IMR-90 (cell line): Measurements from ENCODE around the gene CCDC40. TPM values are rescaled to one million over a fixed set of nuclear protein-coding genes. Genes with fewer than 3 reads are reported as not detected.

ENCODE experiments used
- ATAC-seq: fragments of 200-7000 bp; cut with Tn5 transposase; 2 replicates; pipeline ENCODE4 v1.9.1; 2020; ENCODE audit warnings: low read depth, mild to moderate bottlenecking, moderate library complexity
- BruUV-seq: library from RNA; stranded (reverse); fragments of 400-500 nt; replicated peaks from 2 replicates; lab custom pipeline; 2021; lab: Mats Ljungman, UMichigan
- CTCF ChIA-PET: fragments of 300-600 bp; formaldehyde crosslinking; extraction: SDS; loops from one replicate; lab custom pipeline; 2021; ENCODE audit warnings: antibody characterized with exemption; lab: Yijun Ruan, JAX
- POLR2A ChIA-PET: fragments of 300-600 bp; sonication (Branson Sonifier 250); formaldehyde crosslinking; loops from one replicate; lab custom pipeline; 2022; ENCODE audit warnings: antibody characterized with exemption; ENCODE audit not compliant: unreplicated experiment; lab: Charles Lee
- DNase-seq: peaks from one replicate; pipeline ENCODE4 v3.0.0; 2013
- H2AFZ ChIP-seq: replicated peaks from 2 replicates; pipeline ENCODE3; 2013; ENCODE audit warnings: low read length, mild to moderate bottlenecking; ENCODE audit not compliant: poor library complexity
- H2AK5ac ChIP-seq: 2 replicates; pipeline ENCODE4 v1.6.1; 2013; ENCODE audit warnings: low read depth, low read length, inconsistent platforms
- H2AK9ac ChIP-seq: replicated peaks from 2 replicates; pipeline ENCODE3; 2013; ENCODE audit warnings: mild to moderate bottlenecking, low read depth, low read length, moderate library complexity; ENCODE audit not compliant: poor library complexity
- H2BK120ac ChIP-seq: 2 replicates; pipeline ENCODE4 v1.6.1; 2013; ENCODE audit warnings: low read depth, low read length, inconsistent platforms
- H2BK15ac ChIP-seq: 3 replicates; pipeline ENCODE4 v1.6.1; 2013; ENCODE audit warnings: low read depth, low read length, inconsistent platforms
- H2BK20ac ChIP-seq: 2 replicates; pipeline ENCODE4 v1.6.1; 2013; ENCODE audit warnings: low read depth, mild to moderate bottlenecking, inconsistent platforms, low read length, moderate library complexity
- H2BK5ac ChIP-seq: 2 replicates; pipeline ENCODE4 v1.6.1; 2013; ENCODE audit warnings: mild to moderate bottlenecking, low read depth, low read length, inconsistent platforms; ENCODE audit not compliant: poor library complexity, severe bottlenecking
- H3K14ac ChIP-seq: replicated peaks from 2 replicates; pipeline ENCODE4 v1.6.1; 2013; ENCODE audit warnings: low read depth, low read length, inconsistent platforms
- H3K18ac ChIP-seq: 2 replicates; pipeline ENCODE4 v1.6.1; 2013; ENCODE audit warnings: low read depth, low read length, control low read depth
- H3K23ac ChIP-seq: 2 replicates; pipeline ENCODE4 v1.6.1; 2013; ENCODE audit warnings: low read depth, low read length, inconsistent platforms
- H3K27ac ChIP-seq: 2 replicates; pipeline ENCODE4 v1.5.1; 2013; ENCODE audit warnings: mild to moderate bottlenecking, control low read depth, low read length; ENCODE audit not compliant: insufficient read depth
- H3K27me3 ChIP-seq: 2 replicates; pipeline ENCODE4 v1.6.1; 2013; ENCODE audit warnings: low read length; ENCODE audit not compliant: control insufficient read depth, insufficient read depth
- H3K36me3 ChIP-seq: 2 replicates; pipeline ENCODE4 v1.6.1; 2013; ENCODE audit warnings: low read length, mixed read lengths; ENCODE audit not compliant: control insufficient read depth, insufficient read depth
- H3K4ac ChIP-seq: 2 replicates; pipeline ENCODE4 v1.6.1; 2013; ENCODE audit warnings: low read depth, low read length, inconsistent platforms
- H3K4me1 ChIP-seq: 2 replicates; pipeline ENCODE4 v1.6.1; 2013; ENCODE audit warnings: low read length, mixed read lengths; ENCODE audit not compliant: control insufficient read depth, insufficient read depth
- H3K4me2 ChIP-seq: 2 replicates; pipeline ENCODE4 v1.6.1; 2013; ENCODE audit warnings: low read depth, mild to moderate bottlenecking, control low read depth, low read length, moderate library complexity
- H3K4me3 ChIP-seq: 2 replicates; pipeline ENCODE4 v1.5.1; 2013; ENCODE audit warnings: low read depth, mild to moderate bottlenecking, control low read depth, low read length, moderate library complexity; ENCODE audit not compliant: insufficient read depth
- H3K56ac ChIP-seq: 2 replicates; pipeline ENCODE4 v1.6.1; 2013; ENCODE audit warnings: low read length, inconsistent platforms; ENCODE audit not compliant: insufficient read depth; ENCODE audit errors: extremely low read depth
- H3K79me1 ChIP-seq, 2 experiments: 2 replicates each; pipeline ENCODE4 v1.6.1; 2013; ENCODE audit warnings: low read length in 2 of 2, inconsistent platforms in 1 of 2, low read depth in 1 of 2
- H3K9ac ChIP-seq: 2 replicates; pipeline ENCODE4 v1.6.1; 2013; ENCODE audit warnings: low read depth, low read length, control low read depth
- H3K9me1 ChIP-seq: 2 replicates; pipeline ENCODE4 v1.6.1; 2013; ENCODE audit warnings: low read length, inconsistent platforms; ENCODE audit not compliant: insufficient read depth
- H3K9me3 ChIP-seq: 2 replicates; pipeline ENCODE4 v1.6.1; 2013; ENCODE audit warnings: low read length; ENCODE audit not compliant: control insufficient read depth, insufficient read depth
- H4K20me1 ChIP-seq: 2 replicates; pipeline ENCODE4 v1.6.1; 2013; ENCODE audit warnings: low read length, inconsistent platforms; ENCODE audit not compliant: insufficient read depth
- H4K5ac ChIP-seq: 2 replicates; pipeline ENCODE4 v1.6.1; 2013; ENCODE audit warnings: mild to moderate bottlenecking, low read depth, low read length, control low read depth
- H4K8ac ChIP-seq, 2 experiments: 2 replicates each; pipeline ENCODE4 v1.6.1; 2013; ENCODE audit warnings: low read depth in 2 of 2, low read length in 2 of 2, control low read depth in 1 of 2, inconsistent platforms in 1 of 2
- H4K91ac ChIP-seq: 2 replicates; pipeline ENCODE4 v1.6.1; 2013; ENCODE audit warnings: low read depth, low read length, inconsistent platforms; ENCODE audit not compliant: insufficient read depth
- CHD1 ChIP-seq: IDR thresholded peaks from 2 replicates; pipeline ENCODE4 v1.6.1; 2012; ENCODE audit warnings: low read depth, low read length, improper control_type of control experiment
- ELK1 ChIP-seq: fragments of 150-350 bp; IDR thresholded peaks from 2 replicates; pipeline ENCODE4 v1.6.1; 2016; ENCODE audit warnings: low read depth, mild to moderate bottlenecking, low read length, moderate library complexity, borderline replicate concordance
- NFE2L2 ChIP-seq: fragments of 150-350 bp; IDR thresholded peaks from 2 replicates; pipeline ENCODE4 v1.6.1; 2016; ENCODE audit warnings: low read depth, mild to moderate bottlenecking, low read length
- POLR2A ChIP-seq: IDR thresholded peaks from 2 replicates; pipeline ENCODE4 v1.6.1; 2012; ENCODE audit warnings: mild to moderate bottlenecking, low read depth, low read length
- USF2 ChIP-seq: fragments of 150-350 bp; IDR thresholded peaks from 2 replicates; pipeline ENCODE4 v1.6.1; 2017; ENCODE audit warnings: mild to moderate bottlenecking, antibody characterized with exemption, low read length, low read depth
- WGBS, 2 experiments: methylation state at CpG; one replicate each; pipeline versions ENCODE4 v1.1.5 to v1.1.7; 2013; ENCODE audit warnings: missing lambda C conversion rate in 2 of 2; ENCODE audit not compliant: insufficient read length in 1 of 2; ENCODE audit errors: extremely low coverage in 2 of 2; 5-methylcytosine and 5-hydroxymethylcytosine counted together
- dilution Hi-C: fragments of 300-500 bp; cut with HindIII; formaldehyde crosslinking; loops from one replicate; pipeline ENCODE4 v1.14.3; 2018; ENCODE audit warnings: low sequenced_read_pairs; ENCODE audit not compliant: unreplicated experiment
- in situ Hi-C: fragments of 300-500 bp; cut with MboI; formaldehyde crosslinking; loops from 3 replicates; pipeline ENCODE4 v1.14.3; 2019; ENCODE audit warnings: low sequenced_read_pairs, inconsistent platforms, mixed read lengths
- intact Hi-C: fragments of 100-400 bp; cut with micrococcal nuclease; formaldehyde crosslinking; loops from 2 replicates; pipeline ENCODE4 v1.10.0; 2022
- polyA plus RNA-seq, 3 experiments: library from polyadenylated mRNA; depleted of rRNA; stranded (reverse); fragments of >200 nt; gene quantifications; 2 replicates each; pipeline ENCODE4 v1.2.3, GENCODE V29; 2012; ENCODE audit warnings: low replicate concordance in 1 of 3
- total RNA-seq: library from RNA; depleted of rRNA; stranded (reverse); fragments of >200 nt; gene quantifications from 2 replicates; pipeline ENCODE4 v1.2.3, GENCODE V29; 2012

CCDC40 gene
- total and polyA plus RNA-seq, 2 of the 4 experiments (the other 2 are of a cell fraction): 0.90 to 4.7 TPM

DNA sequence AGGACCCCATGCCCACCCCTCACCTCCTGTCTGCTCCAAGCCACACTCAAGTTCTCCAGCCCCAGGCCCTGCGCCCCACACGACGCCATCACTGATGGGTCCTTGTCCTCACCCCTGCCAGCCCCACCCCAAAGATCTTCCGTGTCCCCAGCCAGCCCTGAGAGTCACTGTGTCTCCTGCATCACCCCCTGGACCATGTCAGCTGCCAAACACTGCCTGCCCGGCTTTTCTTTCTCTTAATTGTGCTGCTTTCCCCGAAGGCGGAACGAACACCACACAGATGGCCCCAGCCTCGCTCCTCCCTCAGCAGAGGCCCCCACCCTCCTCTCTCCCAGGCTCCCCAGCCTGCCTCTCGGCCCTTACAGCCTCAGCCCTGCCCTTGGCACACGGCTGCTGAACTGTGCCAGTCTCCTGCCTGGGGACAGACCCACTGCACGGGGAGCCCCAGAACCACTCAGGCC is 60.1 kb downstream of the CCDC40 start:
- Histone ChIP-seq H2AK9ac (peak overlapping the region; percentile 58), H3K27me3 (peaks cover 2% of the 10 kb centered on the region), H3K4me3 (no peak overlapping the region), H3K27ac (no peak overlapping the region), H3K14ac (no peak overlapping the region), H3K9me3 (no peaks in the 10 kb centered on the region), H2AK5ac (no peak overlapping the region), H3K9me1 (peaks cover 3% of the 10 kb centered on the region; the same call in 1 of the 2 replicates), H4K91ac (no peak overlapping the region), H3K4me2 (no peak overlapping the region), H3K56ac (no peak overlapping the region), H2BK15ac (no peak overlapping the region), H2BK120ac (no peak overlapping the region), H3K4me1 (no peaks in the 10 kb centered on the region), H2BK20ac (no peak overlapping the region), H3K36me3 (no peaks in the 10 kb centered on the region), H2BK5ac (no peak overlapping the region), H4K20me1 (no peaks in the 10 kb centered on the region), H4K5ac (no peak overlapping the region), H4K8ac (no peak overlapping the region), H3K18ac (no peak overlapping the region), H3K9ac (no peak overlapping the region), H3K79me1 (peaks cover 0 to 1% of the 10 kb centered on the region in 2 experiments; a peak in 2 of 4 replicates), H3K4ac (no peak overlapping the region), H2AFZ (no peak overlapping the region), H3K23ac (no peak overlapping the region)
- DNase-seq (no peak), ATAC-seq (no peak)
- dilution Hi-C loops (no loop called here), in situ Hi-C loops (no loop called here), intact Hi-C loops (no loop called here)
- CTCF ChIA-PET: no interaction called here
- POLR2A ChIA-PET: no interaction called here
- TF ChIP-seq USF2 (no peak), ELK1 (no peak), POLR2A (no peak), NFE2L2 (no peak), CHD1 (no peak)
- 60% methylated on average over 3 of the region's 12 CpGs; no CpG with 5 or more reads in 1 of the 2 experiments for whole genome bisulfite sequencing, 2 experiments
- BruUV-seq: no TSS peak
